ENCODE measurements around the gene VENTX.

Gene VENTX

GRCh38 chr10:133258818-133259601, 21.4 kb downstream of the VENTX start:
- no peak for TF ChIP-seq CTCF (IDR thresholded peaks at IDR 0.05; ENCODE audit: low read depth, low read length)
- no peak overlapping the region for H3K4me3 ChIP-seq (ENCODE audit: low read depth, low read length)

- TF ChIP-seq CTCF (IDR thresholded peaks at IDR 0.05; ENCODE audit: low read depth, low read length) = no peak
- H3K4me3 ChIP-seq (ENCODE audit: low read depth, low read length) = no peak overlapping the region
Measured at GRCh38 chr10:133259602-133259989, 21.9 kb downstream of the VENTX start.

GRCh38 chr10:133260895-133261725, 23.5 kb downstream of the VENTX start:
- peak overlapping the region; percentile 53 for H3K4me3 ChIP-seq (ENCODE audit: low read depth, low read length)

DNA sequence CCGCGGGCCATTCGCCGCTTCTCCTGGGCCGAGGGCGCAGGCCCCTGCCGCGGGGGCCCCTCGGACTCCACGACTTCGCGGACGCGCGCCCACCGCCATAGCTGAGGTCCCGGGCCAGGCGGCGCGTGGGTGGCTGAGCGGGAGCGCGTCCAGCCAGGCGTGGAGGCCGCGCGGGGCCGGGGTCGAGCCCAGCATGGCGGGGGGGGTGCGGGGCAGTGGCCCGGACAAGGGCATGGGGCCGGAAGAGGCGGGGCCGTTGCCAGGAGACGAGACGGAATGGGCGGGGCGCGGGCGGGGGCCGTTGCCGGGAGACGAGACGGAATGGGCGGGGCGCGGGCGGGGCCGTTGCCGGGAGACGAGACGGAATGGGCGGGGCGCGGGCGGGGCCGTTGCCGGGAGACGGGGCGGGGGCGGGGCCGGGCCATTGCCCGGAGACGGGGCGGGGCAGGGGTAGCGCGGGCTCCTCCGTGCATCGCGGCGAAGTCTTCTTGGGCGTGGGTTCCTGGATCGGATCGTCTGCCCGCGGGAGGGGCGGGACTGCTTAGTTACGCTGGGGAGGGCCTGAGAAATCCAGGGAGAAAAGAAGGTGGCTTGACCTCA, 24.2 kb downstream of the VENTX start:
- TF ChIP-seq CTCF (IDR thresholded peaks at IDR 0.05; ENCODE audit: low read depth, low read length) = no peak
- H3K4me3 ChIP-seq (ENCODE audit: low read depth, low read length) = peak overlapping the region; percentile 53

More at GRCh38 chr10:133260895-133261725, 23.5 kb downstream of the VENTX start:
- no peak for TF ChIP-seq CTCF (IDR thresholded peaks at IDR 0.05; ENCODE audit: low read depth, low read length)

DNA sequence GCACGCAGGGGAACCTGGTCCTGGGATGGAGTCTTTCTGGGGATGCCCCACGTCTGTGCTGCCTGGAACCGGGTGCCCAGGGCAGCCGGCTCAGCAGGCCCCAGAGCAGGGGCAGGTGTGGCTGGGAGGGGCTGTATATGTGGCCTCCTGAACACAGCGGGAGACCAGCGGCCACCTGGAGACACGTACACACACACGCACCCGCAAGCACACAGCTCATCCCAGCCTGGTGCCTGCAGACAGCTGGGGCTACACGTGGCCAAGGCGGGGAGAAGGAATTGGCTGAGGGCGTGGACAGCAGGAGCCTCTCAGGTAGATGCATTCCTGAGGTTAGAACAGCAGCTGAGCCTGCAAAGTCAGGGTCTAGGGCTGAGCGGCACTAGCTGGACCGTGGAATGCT, 25.0 kb downstream of the VENTX start:
- H3K4me3 ChIP-seq (ENCODE audit: low read depth, low read length) = no peak overlapping the region

GRCh38 chr10:133263674-133264073, 26.0 kb downstream of the VENTX start:
- no peak for TF ChIP-seq CTCF (IDR thresholded peaks at IDR 0.05; ENCODE audit: low read depth, low read length)
- H3K4me3 ChIP-seq (ENCODE audit: low read depth, low read length) = no peak overlapping the region

More for the DNA sequence above, 25.0 kb downstream of the VENTX start:
- TF ChIP-seq CTCF (IDR thresholded peaks at IDR 0.05; ENCODE audit: low read depth, low read length) = no peak

All from WI38 (cell line).